GM12878 (cell line): Measurements from ENCODE around the gene PFKP.

Experiments
- CEBPB ChIP-seq, 2 experiments: fragments of 150-350 bp in 1 of 2; IDR thresholded peaks; 2 replicates each; pipeline ENCODE4 v1.6.1; 2012 to 2014; ENCODE audit warnings: low read depth in 2 of 2, low read length in 2 of 2, borderline replicate concordance in 1 of 2, inconsistent platforms in 1 of 2
- DPF2 ChIP-seq: fragments of 450-650 bp; IDR thresholded peaks from 2 replicates; pipeline ENCODE4 v1.6.1; 2017; ENCODE audit warnings: mild to moderate bottlenecking
- FOS ChIP-seq: IDR thresholded peaks from 3 replicates; pipeline ENCODE4 v1.6.1; 2011; ENCODE audit warnings: borderline replicate concordance; ENCODE audit not compliant: insufficient read length; ENCODE audit errors: extremely low read depth
- JUNB ChIP-seq: IDR thresholded peaks from 2 replicates; pipeline ENCODE4 v1.6.1; 2016; ENCODE audit warnings: antibody characterized with exemption, mild to moderate bottlenecking
- POLR2A ChIP-seq: IDR thresholded peaks from 2 replicates; pipeline ENCODE4 v1.6.1; 2011; ENCODE audit warnings: low read depth, mild to moderate bottlenecking, low read length
- POLR2AphosphoS5 ChIP-seq: IDR thresholded peaks from 2 replicates; pipeline ENCODE4 v1.6.1; 2011; ENCODE audit warnings: mild to moderate bottlenecking, low read length, inconsistent platforms
- TF ChIP-seq, protein P1 (sequence below), 3 experiments: IDR thresholded peaks in 2 of 3; conservative IDR thresholded peaks in 1 of 3; 2 replicates each; pipeline ENCODE4 v1.5.1; 2011; ENCODE audit warnings: low read depth in 3 of 3, low read length in 3 of 3, mild to moderate bottlenecking in 3 of 3, control low read depth in 2 of 3, moderate library complexity in 2 of 3, inconsistent platforms in 1 of 3, mixed read lengths in 1 of 3; ENCODE audit not compliant: control insufficient read depth in 2 of 3, insufficient read depth in 1 of 3; ENCODE audit errors: extremely low read depth in 1 of 3

- TF ChIP-seq JUNB, result no peak
- TF ChIP-seq FOS, result no peak
- no peak for TF ChIP-seq DPF2
- TF ChIP-seq, protein P1, sequence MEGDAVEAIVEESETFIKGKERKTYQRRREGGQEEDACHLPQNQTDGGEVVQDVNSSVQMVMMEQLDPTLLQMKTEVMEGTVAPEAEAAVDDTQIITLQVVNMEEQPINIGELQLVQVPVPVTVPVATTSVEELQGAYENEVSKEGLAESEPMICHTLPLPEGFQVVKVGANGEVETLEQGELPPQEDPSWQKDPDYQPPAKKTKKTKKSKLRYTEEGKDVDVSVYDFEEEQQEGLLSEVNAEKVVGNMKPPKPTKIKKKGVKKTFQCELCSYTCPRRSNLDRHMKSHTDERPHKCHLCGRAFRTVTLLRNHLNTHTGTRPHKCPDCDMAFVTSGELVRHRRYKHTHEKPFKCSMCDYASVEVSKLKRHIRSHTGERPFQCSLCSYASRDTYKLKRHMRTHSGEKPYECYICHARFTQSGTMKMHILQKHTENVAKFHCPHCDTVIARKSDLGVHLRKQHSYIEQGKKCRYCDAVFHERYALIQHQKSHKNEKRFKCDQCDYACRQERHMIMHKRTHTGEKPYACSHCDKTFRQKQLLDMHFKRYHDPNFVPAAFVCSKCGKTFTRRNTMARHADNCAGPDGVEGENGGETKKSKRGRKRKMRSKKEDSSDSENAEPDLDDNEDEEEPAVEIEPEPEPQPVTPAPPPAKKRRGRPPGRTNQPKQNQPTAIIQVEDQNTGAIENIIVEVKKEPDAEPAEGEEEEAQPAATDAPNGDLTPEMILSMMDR (IDR thresholded peaks at IDR 0.05 in 2 of 3, conservative IDR thresholded peaks at IDR 0.05 in 1 of 3; ENCODE audit: control insufficient read depth in 2 of 3, extremely low read depth in 1 of 3, insufficient read depth in 1 of 3, low read depth in 3 of 3, low read length in 3 of 3), result no peak
- TF ChIP-seq POLR2A, result no peak
- TF ChIP-seq POLR2AphosphoS5, result no peak
- TF ChIP-seq CEBPB (IDR thresholded peaks at IDR 0.05; ENCODE audit: borderline replicate concordance in 1 of 2, low read depth in 2 of 2, low read length in 2 of 2), result no peak
Measured at GRCh38 chr10:3034616-3035015, 32.7 kb upstream of the PFKP start.
